ENCODE data around the gene RPA3.

RPA3 gene

GRCh38 chr7:7650682-7651206 is 67.7 kb downstream of the RPA3 start:
- no peak for DNase-seq

GRCh38 chr7:7647495-7648036 is 70.8 kb downstream of the RPA3 start:
- DNase-seq: no peak

DNA sequence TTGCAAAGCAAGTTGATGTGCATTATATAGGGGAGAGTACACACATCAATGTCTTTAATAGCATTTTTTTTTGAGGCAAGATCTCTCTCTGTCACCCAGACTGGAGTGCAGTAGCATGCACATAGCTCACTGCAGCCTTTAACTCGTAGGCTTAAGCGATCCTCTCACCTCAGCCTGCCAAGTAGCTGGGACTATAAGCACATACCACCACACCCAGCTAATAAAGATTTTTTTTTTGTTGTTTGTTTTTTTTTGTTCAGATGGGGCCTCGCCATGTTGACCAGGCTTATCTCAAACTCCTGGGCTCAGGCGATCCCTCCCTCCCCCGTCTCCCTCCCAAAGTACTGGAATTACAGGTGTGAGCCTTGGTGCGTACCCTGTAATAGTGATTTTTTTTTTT is 76.3 kb downstream of the RPA3 start:
- no peak for DNase-seq

DNA sequence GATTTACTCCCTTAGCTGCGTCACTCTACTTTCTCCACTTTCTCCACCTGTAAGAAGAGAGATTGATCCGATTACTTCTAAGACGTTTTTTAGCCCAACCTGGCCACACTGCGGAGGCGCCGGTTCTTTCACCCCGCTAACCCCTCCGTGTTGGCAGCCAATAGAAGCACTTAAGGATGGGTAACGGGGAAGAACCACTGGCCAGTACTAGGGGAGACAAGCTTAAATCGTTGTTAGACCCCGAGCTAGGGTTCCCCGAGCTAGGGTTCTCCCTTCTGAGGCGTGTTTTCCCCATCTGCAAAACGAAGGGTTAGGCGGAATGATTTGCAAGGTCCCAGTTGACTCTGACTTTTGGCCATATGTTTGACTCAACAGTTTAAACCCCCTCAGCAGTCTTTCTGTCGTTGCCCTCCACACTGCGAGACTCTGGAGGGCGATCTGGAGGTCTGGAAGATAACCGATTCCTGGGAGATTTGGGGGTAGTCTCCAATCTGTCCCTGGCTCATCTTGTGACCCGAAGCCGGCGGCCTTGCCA is 77.2 kb downstream of the RPA3 start:
- no peak for DNase-seq

- peak; percentile 91 for DNase-seq
Measured at GRCh38 chr7:7640221-7641128, 77.9 kb downstream of the RPA3 start, which contains the start of gene UMAD1. Gene UMAD1 (plus strand): TSS chr7:7640752. CDS start chr7:7673372, 32,620 bp downstream.

GRCh38 chr7:7639847-7640220 is 78.6 kb downstream of the RPA3 start:
- no peak for DNase-seq

GRCh38 chr7:7639421-7639820 is 79.0 kb downstream of the RPA3 start:
- DNase-seq: no peak

- no peak for DNase-seq
Measured at GRCh38 chr7:7630626-7631329, 87.6 kb downstream of the RPA3 start.

GRCh38 chr7:7628476-7628875 is 89.9 kb downstream of the RPA3 start:
- DNase-seq: no peak

DNA sequence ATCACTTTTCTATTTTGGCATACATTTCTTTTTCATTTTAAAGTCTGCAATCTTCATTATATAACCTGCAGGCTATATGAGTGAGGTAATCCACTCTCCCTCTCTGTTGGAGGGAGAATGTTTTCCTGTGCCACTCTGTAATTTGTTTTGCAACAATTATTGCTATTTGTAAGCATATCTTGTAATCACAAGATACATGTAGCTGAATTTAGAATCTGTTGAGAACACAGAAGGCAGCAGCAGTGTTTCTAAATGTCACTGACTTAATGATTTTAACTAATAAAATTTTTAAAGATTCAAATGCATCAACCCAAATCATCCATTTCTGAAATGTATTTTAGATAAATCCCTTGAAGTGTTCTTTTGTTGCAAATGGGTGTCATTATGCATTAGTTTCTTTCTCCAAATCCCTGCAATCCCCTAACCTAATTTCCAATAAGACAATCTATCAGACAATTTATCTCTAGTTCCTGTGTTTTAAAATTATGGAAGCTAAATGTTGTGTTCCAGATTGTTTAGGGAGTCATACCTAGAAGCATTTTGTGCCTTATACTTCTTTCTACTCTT is 97.7 kb downstream of the RPA3 start:
- no peak for DNase-seq

DNA sequence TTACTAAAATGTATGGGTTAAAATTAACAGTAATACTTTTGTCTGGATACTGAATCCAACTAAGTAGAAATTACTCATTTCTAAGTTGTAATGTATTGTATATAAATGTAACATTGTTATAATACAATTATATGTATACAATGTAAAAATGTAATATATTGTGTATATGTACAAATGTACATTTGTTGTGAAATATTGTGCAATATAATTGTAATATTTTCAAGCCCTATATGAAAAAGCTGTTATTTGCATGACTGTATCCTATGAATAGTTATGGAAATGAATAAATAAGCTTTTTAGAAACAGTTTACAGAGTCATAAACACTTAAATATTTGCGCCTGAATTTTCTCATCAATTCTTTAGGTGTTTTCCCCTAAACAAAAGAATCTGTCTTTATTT is 98.2 kb downstream of the RPA3 start:
- DNase-seq: no peak

DNA sequence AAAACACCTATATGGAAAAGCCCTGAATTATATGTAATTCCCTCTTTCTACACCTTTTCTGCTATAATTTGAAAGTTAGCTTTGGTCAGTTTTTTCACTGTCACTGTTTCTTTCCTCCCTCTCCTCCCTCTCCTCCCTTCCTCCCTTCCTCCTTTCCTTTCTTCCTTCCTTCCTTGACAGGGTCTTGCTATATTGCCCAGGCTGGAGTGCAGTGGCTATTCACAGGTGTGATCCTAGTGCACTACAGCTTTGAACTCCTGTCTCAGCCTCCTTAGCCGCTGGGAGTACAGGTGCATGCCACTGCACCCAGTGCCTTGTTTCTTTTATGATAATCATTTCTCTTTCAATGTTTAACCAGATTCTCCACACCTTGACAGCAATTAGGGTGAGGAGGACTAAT is 100.0 kb downstream of the RPA3 start:
- no peak for DNase-seq

GRCh38 chr7:7617550-7617949 is 100.9 kb downstream of the RPA3 start:
- DNase-seq: no peak

- no peak for DNase-seq
Measured at GRCh38 chr7:7614018-7614741, 104.2 kb downstream of the RPA3 start.

- no peak for DNase-seq
Measured at GRCh38 chr7:7613210-7613609, 105.2 kb downstream of the RPA3 start.

GRCh38 chr7:7612519-7612918 is 105.9 kb downstream of the RPA3 start:
- no peak for DNase-seq

- DNase-seq: no peak
Measured at GRCh38 chr7:7609330-7609729, 109.1 kb downstream of the RPA3 start.

DNA sequence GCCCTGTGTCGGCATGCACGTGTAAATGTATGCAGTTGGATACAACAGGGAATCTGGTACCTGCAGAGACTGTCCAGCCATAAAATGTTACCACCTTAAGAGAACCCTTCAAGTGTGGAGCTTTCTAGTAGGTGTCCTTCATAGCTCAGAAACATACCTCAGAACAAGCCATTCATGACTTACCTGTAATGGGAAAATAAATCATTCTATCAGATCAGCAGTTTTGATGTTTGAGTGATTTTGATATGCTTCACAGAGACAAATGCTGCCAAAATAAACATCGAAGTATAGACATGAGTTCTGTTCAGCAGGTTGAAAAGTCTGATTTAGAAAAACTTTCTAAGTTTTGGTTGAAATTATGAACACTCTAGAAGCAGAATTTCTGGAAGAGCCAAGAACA is 111.4 kb downstream of the RPA3 start:
- DNase-seq: no peak

GRCh38 chr7:7596176-7596575 is 122.2 kb downstream of the RPA3 start:
- no peak for DNase-seq

GRCh38 chr7:7595451-7595850 is 123.0 kb downstream of the RPA3 start:
- no peak for DNase-seq
